IMR-90 (cell line): Measurements from ENCODE around the gene TADA1. TPM values are rescaled to one million over a fixed set of nuclear protein-coding genes. Genes with fewer than 3 reads are reported as not detected.

Experiments
- ATAC-seq: fragments of 200-7000 bp; cut with Tn5 transposase; 2 replicates; pipeline ENCODE4 v1.9.1; 2020; ENCODE audit warnings: low read depth, mild to moderate bottlenecking, moderate library complexity
- BruUV-seq: library from RNA; stranded (reverse); fragments of 400-500 nt; replicated peaks from 2 replicates; lab custom pipeline; 2021; lab: Mats Ljungman, UMichigan
- CTCF ChIA-PET: fragments of 300-600 bp; formaldehyde crosslinking; extraction: SDS; loops from one replicate; lab custom pipeline; 2021; ENCODE audit warnings: antibody characterized with exemption; lab: Yijun Ruan, JAX
- POLR2A ChIA-PET: fragments of 300-600 bp; sonication (Branson Sonifier 250); formaldehyde crosslinking; loops from one replicate; lab custom pipeline; 2022; ENCODE audit warnings: antibody characterized with exemption; ENCODE audit not compliant: unreplicated experiment; lab: Charles Lee
- DNase-seq: peaks from one replicate; pipeline ENCODE4 v3.0.0; 2013
- H2AFZ ChIP-seq: replicated peaks from 2 replicates; pipeline ENCODE3; 2013; ENCODE audit warnings: low read length, mild to moderate bottlenecking; ENCODE audit not compliant: poor library complexity
- H2AK5ac ChIP-seq: 2 replicates; pipeline ENCODE4 v1.6.1; 2013; ENCODE audit warnings: low read depth, low read length, inconsistent platforms
- H2AK9ac ChIP-seq: replicated peaks from 2 replicates; pipeline ENCODE3; 2013; ENCODE audit warnings: mild to moderate bottlenecking, low read depth, low read length, moderate library complexity; ENCODE audit not compliant: poor library complexity
- H2BK120ac ChIP-seq: 2 replicates; pipeline ENCODE4 v1.6.1; 2013; ENCODE audit warnings: low read depth, low read length, inconsistent platforms
- H2BK15ac ChIP-seq: 3 replicates; pipeline ENCODE4 v1.6.1; 2013; ENCODE audit warnings: low read depth, low read length, inconsistent platforms
- H2BK20ac ChIP-seq: 2 replicates; pipeline ENCODE4 v1.6.1; 2013; ENCODE audit warnings: low read depth, mild to moderate bottlenecking, inconsistent platforms, low read length, moderate library complexity
- H2BK5ac ChIP-seq: 2 replicates; pipeline ENCODE4 v1.6.1; 2013; ENCODE audit warnings: mild to moderate bottlenecking, low read depth, low read length, inconsistent platforms; ENCODE audit not compliant: poor library complexity, severe bottlenecking
- H3K14ac ChIP-seq: replicated peaks from 2 replicates; pipeline ENCODE4 v1.6.1; 2013; ENCODE audit warnings: low read depth, low read length, inconsistent platforms
- H3K18ac ChIP-seq: 2 replicates; pipeline ENCODE4 v1.6.1; 2013; ENCODE audit warnings: low read depth, low read length, control low read depth
- H3K23ac ChIP-seq: 2 replicates; pipeline ENCODE4 v1.6.1; 2013; ENCODE audit warnings: low read depth, low read length, inconsistent platforms
- H3K27ac ChIP-seq: 2 replicates; pipeline ENCODE4 v1.5.1; 2013; ENCODE audit warnings: mild to moderate bottlenecking, control low read depth, low read length; ENCODE audit not compliant: insufficient read depth
- H3K27me3 ChIP-seq: 2 replicates; pipeline ENCODE4 v1.6.1; 2013; ENCODE audit warnings: low read length; ENCODE audit not compliant: control insufficient read depth, insufficient read depth
- H3K36me3 ChIP-seq: 2 replicates; pipeline ENCODE4 v1.6.1; 2013; ENCODE audit warnings: low read length, mixed read lengths; ENCODE audit not compliant: control insufficient read depth, insufficient read depth
- H3K4ac ChIP-seq: 2 replicates; pipeline ENCODE4 v1.6.1; 2013; ENCODE audit warnings: low read depth, low read length, inconsistent platforms
- H3K4me1 ChIP-seq: 2 replicates; pipeline ENCODE4 v1.6.1; 2013; ENCODE audit warnings: low read length, mixed read lengths; ENCODE audit not compliant: control insufficient read depth, insufficient read depth
- H3K4me2 ChIP-seq: 2 replicates; pipeline ENCODE4 v1.6.1; 2013; ENCODE audit warnings: low read depth, mild to moderate bottlenecking, control low read depth, low read length, moderate library complexity
- H3K4me3 ChIP-seq: 2 replicates; pipeline ENCODE4 v1.5.1; 2013; ENCODE audit warnings: low read depth, mild to moderate bottlenecking, control low read depth, low read length, moderate library complexity; ENCODE audit not compliant: insufficient read depth
- H3K56ac ChIP-seq: 2 replicates; pipeline ENCODE4 v1.6.1; 2013; ENCODE audit warnings: low read length, inconsistent platforms; ENCODE audit not compliant: insufficient read depth; ENCODE audit errors: extremely low read depth
- H3K79me1 ChIP-seq, 2 experiments: 2 replicates each; pipeline ENCODE4 v1.6.1; 2013; ENCODE audit warnings: low read length in 2 of 2, inconsistent platforms in 1 of 2, low read depth in 1 of 2
- H3K9ac ChIP-seq: 2 replicates; pipeline ENCODE4 v1.6.1; 2013; ENCODE audit warnings: low read depth, low read length, control low read depth
- H3K9me1 ChIP-seq: 2 replicates; pipeline ENCODE4 v1.6.1; 2013; ENCODE audit warnings: low read length, inconsistent platforms; ENCODE audit not compliant: insufficient read depth
- H3K9me3 ChIP-seq: 2 replicates; pipeline ENCODE4 v1.6.1; 2013; ENCODE audit warnings: low read length; ENCODE audit not compliant: control insufficient read depth, insufficient read depth
- H4K20me1 ChIP-seq: 2 replicates; pipeline ENCODE4 v1.6.1; 2013; ENCODE audit warnings: low read length, inconsistent platforms; ENCODE audit not compliant: insufficient read depth
- H4K5ac ChIP-seq: 2 replicates; pipeline ENCODE4 v1.6.1; 2013; ENCODE audit warnings: mild to moderate bottlenecking, low read depth, low read length, control low read depth
- H4K8ac ChIP-seq, 2 experiments: 2 replicates each; pipeline ENCODE4 v1.6.1; 2013; ENCODE audit warnings: low read depth in 2 of 2, low read length in 2 of 2, control low read depth in 1 of 2, inconsistent platforms in 1 of 2
- H4K91ac ChIP-seq: 2 replicates; pipeline ENCODE4 v1.6.1; 2013; ENCODE audit warnings: low read depth, low read length, inconsistent platforms; ENCODE audit not compliant: insufficient read depth
- BHLHE40 ChIP-seq: fragments of 150-350 bp; IDR thresholded peaks from 2 replicates; pipeline ENCODE4 v1.6.1; 2016; ENCODE audit warnings: mild to moderate bottlenecking, low read depth, low read length
- CEBPB ChIP-seq: IDR thresholded peaks from 2 replicates; pipeline ENCODE4 v1.6.1; 2012; ENCODE audit warnings: low read depth, low read length, improper control_type of control experiment
- CHD1 ChIP-seq: IDR thresholded peaks from 2 replicates; pipeline ENCODE4 v1.6.1; 2012; ENCODE audit warnings: low read depth, low read length, improper control_type of control experiment
- CTCF ChIP-seq: conservative IDR thresholded peaks from 2 replicates; pipeline ENCODE4 v1.5.1; 2012; ENCODE audit warnings: mild to moderate bottlenecking, low read depth, low read length, improper control_type of control experiment
- FOS ChIP-seq: fragments of 150-350 bp; IDR thresholded peaks from 2 replicates; pipeline ENCODE4 v1.6.1; 2016; ENCODE audit warnings: low read depth, low read length
- MAFK ChIP-seq: IDR thresholded peaks from 2 replicates; pipeline ENCODE4 v1.6.1; 2012; ENCODE audit warnings: low read depth, low read length, improper control_type of control experiment
- MAZ ChIP-seq: IDR thresholded peaks from 2 replicates; pipeline ENCODE4 v1.6.1; 2012; ENCODE audit warnings: low read depth, mild to moderate bottlenecking, low read length, improper control_type of control experiment, moderate library complexity, borderline replicate concordance
- MXI1 ChIP-seq: IDR thresholded peaks from 2 replicates; pipeline ENCODE4 v1.6.1; 2012; ENCODE audit warnings: low read depth, mild to moderate bottlenecking, low read length, moderate library complexity, borderline replicate concordance
- NFE2L2 ChIP-seq: fragments of 150-350 bp; IDR thresholded peaks from 2 replicates; pipeline ENCODE4 v1.6.1; 2016; ENCODE audit warnings: low read depth, mild to moderate bottlenecking, low read length
- POLR2A ChIP-seq: IDR thresholded peaks from 2 replicates; pipeline ENCODE4 v1.6.1; 2012; ENCODE audit warnings: mild to moderate bottlenecking, low read depth, low read length
- RCOR1 ChIP-seq: IDR thresholded peaks from 2 replicates; pipeline ENCODE4 v1.6.1; 2012; ENCODE audit warnings: mild to moderate bottlenecking, low read length, improper control_type of control experiment; ENCODE audit not compliant: insufficient replicate concordance
- SMC3 ChIP-seq: fragments of 150-350 bp; IDR thresholded peaks from 2 replicates; pipeline ENCODE4 v1.6.1; 2016; ENCODE audit warnings: low read depth, mild to moderate bottlenecking, antibody characterized with exemption, low read length, moderate library complexity
- WGBS, 2 experiments: methylation state at CpG; one replicate each; pipeline versions ENCODE4 v1.1.5 to v1.1.7; 2013; ENCODE audit warnings: missing lambda C conversion rate in 2 of 2; ENCODE audit not compliant: insufficient read length in 1 of 2; ENCODE audit errors: extremely low coverage in 2 of 2; 5-methylcytosine and 5-hydroxymethylcytosine counted together
- dilution Hi-C: fragments of 300-500 bp; cut with HindIII; formaldehyde crosslinking; loops from one replicate; pipeline ENCODE4 v1.14.3; 2018; ENCODE audit warnings: low sequenced_read_pairs; ENCODE audit not compliant: unreplicated experiment
- in situ Hi-C: fragments of 300-500 bp; cut with MboI; formaldehyde crosslinking; loops from 3 replicates; pipeline ENCODE4 v1.14.3; 2019; ENCODE audit warnings: low sequenced_read_pairs, inconsistent platforms, mixed read lengths
- intact Hi-C: fragments of 100-400 bp; cut with micrococcal nuclease; formaldehyde crosslinking; loops from 2 replicates; pipeline ENCODE4 v1.10.0; 2022
- polyA plus RNA-seq, 3 experiments: library from polyadenylated mRNA; depleted of rRNA; stranded (reverse); fragments of >200 nt; gene quantifications; 2 replicates each; pipeline ENCODE4 v1.2.3, GENCODE V29; 2012; ENCODE audit warnings: low replicate concordance in 1 of 3
- total RNA-seq: library from RNA; depleted of rRNA; stranded (reverse); fragments of >200 nt; gene quantifications from 2 replicates; pipeline ENCODE4 v1.2.3, GENCODE V29; 2012
- TF ChIP-seq, protein P1 (sequence below): fragments of 150-350 bp; IDR thresholded peaks from 2 replicates; pipeline ENCODE4 v1.6.1; 2017; ENCODE audit warnings: mild to moderate bottlenecking, antibody characterized with exemption, low read length, low read depth

Gene TADA1
- total and polyA plus RNA-seq, 2 of the 4 experiments (the other 2 are of a cell fraction), result 8.2 to 16.8 TPM

DNA sequence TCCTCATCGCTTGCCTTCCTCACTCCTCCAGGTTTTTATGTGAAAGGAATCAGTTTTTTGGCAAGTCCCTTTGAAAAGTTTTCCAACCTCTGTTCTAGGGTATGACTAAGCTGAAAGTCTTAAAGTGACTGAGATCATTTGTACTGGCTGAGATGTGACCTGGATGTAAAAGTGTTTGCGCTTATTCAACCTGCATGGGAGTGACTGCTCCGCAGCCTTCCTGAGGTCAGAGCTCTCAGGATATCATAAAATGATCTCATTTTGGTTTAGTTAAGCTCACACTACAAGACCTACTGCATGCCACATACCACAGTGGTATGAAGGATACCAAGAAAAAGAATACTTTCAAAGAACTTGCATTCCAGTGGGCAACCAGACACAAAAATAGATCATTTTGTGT is 29.8 kb upstream of the TADA1 start:
- POLR2A ChIA-PET, result no interaction called here
- peak; percentile 37 for DNase-seq

More for the DNA sequence above, 29.8 kb upstream of the TADA1 start:
- Histone ChIP-seq H3K36me3 (no peaks in the 10 kb centered on the region), H3K9me3 (no peaks in the 10 kb centered on the region), H3K4me1 (peaks cover 3% of the 10 kb centered on the region; the same call in 1 of the 2 replicates), H3K9me1 (no peaks in the 10 kb centered on the region), H3K14ac (no peak overlapping the region), H3K18ac (no peak overlapping the region), H2AK5ac (no peak overlapping the region), H3K27me3 (no peaks in the 10 kb centered on the region; the same call in 1 of the 2 replicates), H2BK120ac (no peak overlapping the region), H2BK5ac (no peak overlapping the region), H4K20me1 (no peaks in the 10 kb centered on the region), H4K8ac (no peak overlapping the region), H3K23ac (no peak overlapping the region), H3K56ac (no peak overlapping the region), H2AK9ac (no peak overlapping the region), H3K4ac (no peak overlapping the region), H3K4me3 (no peak overlapping the region), H3K79me1 (no peaks in the 10 kb centered on the region), H4K5ac (no peak overlapping the region), H2BK15ac (no peak overlapping the region), H3K27ac (no peak overlapping the region), H2BK20ac (no peak overlapping the region), H2AFZ (no peak overlapping the region), H3K9ac (no peak overlapping the region), H4K91ac (no peak overlapping the region), H3K4me2 (peak overlapping the region; percentile 24; the same call in 1 of the 2 replicates)
- in situ Hi-C loops (no loop called here), intact Hi-C loops (loop anchor here (2.0 to 10.0 kb wide), 2 partner anchors 51 to 629 kb away; no protein-coding TSS in a partner anchor), dilution Hi-C loops (no loop called here)
- ATAC-seq, result peak; percentile 44
- no CpG with 5 or more reads among the region's 3 CpGs for WGBS, 2 experiments
- TF ChIP-seq MAZ (no peak), MXI1 (no peak), CHD1 (no peak), CEBPB (no peak), SMC3 (no peak), CTCF (no peak), MAFK (no peak), POLR2A (no peak), FOS (no peak), RCOR1 (no peak), BHLHE40 (no peak), NFE2L2 (no peak)
- TF ChIP-seq, protein P1, sequence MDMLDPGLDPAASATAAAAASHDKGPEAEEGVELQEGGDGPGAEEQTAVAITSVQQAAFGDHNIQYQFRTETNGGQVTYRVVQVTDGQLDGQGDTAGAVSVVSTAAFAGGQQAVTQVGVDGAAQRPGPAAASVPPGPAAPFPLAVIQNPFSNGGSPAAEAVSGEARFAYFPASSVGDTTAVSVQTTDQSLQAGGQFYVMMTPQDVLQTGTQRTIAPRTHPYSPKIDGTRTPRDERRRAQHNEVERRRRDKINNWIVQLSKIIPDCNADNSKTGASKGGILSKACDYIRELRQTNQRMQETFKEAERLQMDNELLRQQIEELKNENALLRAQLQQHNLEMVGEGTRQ, result no peak
- CTCF ChIA-PET, result interaction anchor here (1.1 to 1.4 kb wide), 3 partner anchors 10 to 154 kb away, joined by 3 read pairs; no protein-coding TSS in a partner anchor
- no TSS peak for BruUV-seq
